HEK293 (cell line): ENCODE results near the gene GIGYF1.

Experiments used
- ZNF221 ChIP-seq: fragments of 450-650 bp; formaldehyde crosslinking; IDR thresholded peaks from 2 replicates; pipeline ENCODE4 v1.5.1; 2017; ENCODE audit warnings: missing biosample characterization, missing genetic modification characterization, borderline replicate concordance
- ZNF274 ChIP-seq, 2 experiments: fragments of 200-500 bp in 1 of 2; fragments of 450-650 bp in 1 of 2; sonication (Bioruptor generic) in 1 of 2; formaldehyde crosslinking in 1 of 2; IDR thresholded peaks; 2 replicates each; pipeline versions ENCODE4 v1.5.1 to v1.6.1; 2014 to 2016; ENCODE audit warnings: borderline replicate concordance in 1 of 2, inconsistent platforms in 1 of 2, low read length in 1 of 2, missing biosample characterization in 1 of 2, missing genetic modification characterization in 1 of 2
- ZNF510 ChIP-seq: fragments of 450-650 bp; formaldehyde crosslinking; IDR thresholded peaks from 2 replicates; pipeline ENCODE4 v1.5.1; 2018; ENCODE audit warnings: mild to moderate bottlenecking, missing genetic modification characterization, missing biosample characterization; ENCODE audit not compliant: insufficient replicate concordance
- ZNF530 ChIP-seq: fragments of 450-650 bp; formaldehyde crosslinking; IDR thresholded peaks from 2 replicates; pipeline ENCODE4 v1.5.1; 2016; ENCODE audit warnings: low read depth, missing biosample characterization, missing genetic modification characterization
- ZNF692 ChIP-seq: fragments of 450-650 bp; formaldehyde crosslinking; IDR thresholded peaks from 2 replicates; pipeline ENCODE4 v1.5.1; 2016; ENCODE audit warnings: missing biosample characterization, missing genetic modification characterization
- ZNF747 ChIP-seq: fragments of 450-650 bp; formaldehyde crosslinking; IDR thresholded peaks from 2 replicates; pipeline ENCODE4 v1.5.1; 2016; ENCODE audit warnings: missing biosample characterization, missing genetic modification characterization
- TF ChIP-seq, protein P1 (sequence below): fragments of 450-650 bp; formaldehyde crosslinking; IDR thresholded peaks from 2 replicates; pipeline ENCODE4 v1.5.1; 2016; ENCODE audit warnings: missing biosample characterization, missing genetic modification characterization
- TF ChIP-seq, protein P2 (sequence below): fragments of 450-650 bp; formaldehyde crosslinking; IDR thresholded peaks from 2 replicates; pipeline ENCODE4 v1.5.1; 2016; ENCODE audit warnings: missing biosample characterization, missing genetic modification characterization
- TF ChIP-seq, protein P3 (sequence below): sonication (generic); formaldehyde crosslinking; IDR thresholded peaks from 2 replicates; pipeline ENCODE4 v1.8.1; 2022; ENCODE audit warnings: mild to moderate bottlenecking, moderate library complexity, missing genetic modification reagents

DNA sequence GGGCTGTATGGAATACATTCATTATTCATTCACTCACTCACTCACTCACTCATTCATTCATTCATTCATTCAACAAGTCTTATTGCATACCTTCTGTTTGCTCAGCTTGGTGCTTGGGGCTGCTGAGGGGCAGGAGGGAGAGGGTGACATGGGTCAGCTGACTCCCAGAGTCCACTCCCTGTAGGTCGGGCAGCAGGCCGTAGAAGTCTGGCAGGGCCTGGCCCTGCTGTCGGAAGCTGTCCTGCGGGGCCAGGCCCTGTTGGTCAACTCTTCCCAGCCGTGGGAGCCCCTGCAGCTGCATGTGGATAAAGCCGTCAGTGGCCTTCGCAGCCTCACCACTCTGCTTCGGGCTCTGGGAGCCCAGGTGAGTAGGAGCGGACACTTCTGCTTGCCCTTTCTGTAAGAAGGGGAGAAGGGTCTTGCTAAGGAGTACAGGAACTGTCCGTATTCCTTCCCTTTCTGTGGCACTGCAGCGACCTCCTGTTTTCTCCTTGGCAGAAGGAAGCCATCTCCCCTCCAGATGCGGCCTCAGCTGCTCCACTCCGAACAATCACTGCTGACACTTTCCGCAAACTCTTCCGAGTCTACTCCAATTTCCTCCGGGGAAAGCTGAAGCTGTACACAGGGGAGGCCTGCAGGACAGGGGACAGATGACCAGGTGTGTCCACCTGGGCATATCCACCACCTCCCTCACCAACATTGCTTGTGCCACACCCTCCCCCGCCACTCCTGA, 28.6 kb upstream of the GIGYF1 start:
- TF ChIP-seq, protein P1, sequence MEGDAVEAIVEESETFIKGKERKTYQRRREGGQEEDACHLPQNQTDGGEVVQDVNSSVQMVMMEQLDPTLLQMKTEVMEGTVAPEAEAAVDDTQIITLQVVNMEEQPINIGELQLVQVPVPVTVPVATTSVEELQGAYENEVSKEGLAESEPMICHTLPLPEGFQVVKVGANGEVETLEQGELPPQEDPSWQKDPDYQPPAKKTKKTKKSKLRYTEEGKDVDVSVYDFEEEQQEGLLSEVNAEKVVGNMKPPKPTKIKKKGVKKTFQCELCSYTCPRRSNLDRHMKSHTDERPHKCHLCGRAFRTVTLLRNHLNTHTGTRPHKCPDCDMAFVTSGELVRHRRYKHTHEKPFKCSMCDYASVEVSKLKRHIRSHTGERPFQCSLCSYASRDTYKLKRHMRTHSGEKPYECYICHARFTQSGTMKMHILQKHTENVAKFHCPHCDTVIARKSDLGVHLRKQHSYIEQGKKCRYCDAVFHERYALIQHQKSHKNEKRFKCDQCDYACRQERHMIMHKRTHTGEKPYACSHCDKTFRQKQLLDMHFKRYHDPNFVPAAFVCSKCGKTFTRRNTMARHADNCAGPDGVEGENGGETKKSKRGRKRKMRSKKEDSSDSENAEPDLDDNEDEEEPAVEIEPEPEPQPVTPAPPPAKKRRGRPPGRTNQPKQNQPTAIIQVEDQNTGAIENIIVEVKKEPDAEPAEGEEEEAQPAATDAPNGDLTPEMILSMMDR (tag by site-specific recombination): no peak
- TF ChIP-seq ZNF274 (IDR thresholded peaks at IDR 0.05; ENCODE audit: low read length): no peak
- TF ChIP-seq ZNF274 (tag by site-specific recombination; IDR thresholded peaks at IDR 0.05; ENCODE audit: borderline replicate concordance): no peak
- TF ChIP-seq, protein P2, sequence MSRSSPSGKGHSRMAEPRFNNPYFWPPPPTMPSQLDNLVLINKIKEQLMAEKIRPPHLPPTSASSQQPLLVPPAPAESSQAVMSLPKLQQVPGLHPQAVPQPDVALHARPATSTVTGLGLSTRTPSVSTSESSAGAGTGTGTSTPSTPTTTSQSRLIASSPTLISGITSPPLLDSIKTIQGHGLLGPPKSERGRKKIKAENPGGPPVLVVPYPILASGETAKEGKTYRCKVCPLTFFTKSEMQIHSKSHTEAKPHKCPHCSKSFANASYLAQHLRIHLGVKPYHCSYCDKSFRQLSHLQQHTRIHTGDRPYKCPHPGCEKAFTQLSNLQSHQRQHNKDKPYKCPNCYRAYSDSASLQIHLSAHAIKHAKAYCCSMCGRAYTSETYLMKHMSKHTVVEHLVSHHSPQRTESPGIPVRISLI (tag by site-specific recombination): no peak
- TF ChIP-seq ZNF221 (tag by site-specific recombination): no peak
- TF ChIP-seq ZNF510 (tag by site-specific recombination): no peak
- TF ChIP-seq ZNF747 (tag by site-specific recombination): no peak
- TF ChIP-seq, protein P3, sequence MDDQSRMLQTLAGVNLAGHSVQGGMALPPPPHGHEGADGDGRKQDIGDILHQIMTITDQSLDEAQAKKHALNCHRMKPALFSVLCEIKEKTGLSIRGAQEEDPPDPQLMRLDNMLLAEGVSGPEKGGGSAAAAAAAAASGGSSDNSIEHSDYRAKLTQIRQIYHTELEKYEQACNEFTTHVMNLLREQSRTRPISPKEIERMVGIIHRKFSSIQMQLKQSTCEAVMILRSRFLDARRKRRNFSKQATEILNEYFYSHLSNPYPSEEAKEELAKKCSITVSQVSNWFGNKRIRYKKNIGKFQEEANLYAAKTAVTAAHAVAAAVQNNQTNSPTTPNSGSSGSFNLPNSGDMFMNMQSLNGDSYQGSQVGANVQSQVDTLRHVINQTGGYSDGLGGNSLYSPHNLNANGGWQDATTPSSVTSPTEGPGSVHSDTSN (CRISPR knock-in tag): no peak
- TF ChIP-seq ZNF530 (tag by site-specific recombination): no peak
- TF ChIP-seq ZNF692 (tag by site-specific recombination): no peak
